ENCODE results near the gene SCN3A.

GRCh38 chr2:165070076-165070475, 133.8 kb downstream of the SCN3A start:
- TF ChIP-seq CTCF (conservative IDR thresholded peaks at IDR 0.05) (no peak), ZFX (IDR thresholded peaks at IDR 0.05) (no peak)

Data from C4-2B (cell line).